Measurements from ENCODE around the gene GRM1.

GRM1 gene

GRCh38 chr6:146029573-146030184 is 817 bp downstream of the GRM1 start:
- no peak for TF ChIP-seq CTCF (IDR thresholded peaks at IDR 0.05; ENCODE audit: insufficient read depth, low read length)
- TF ChIP-seq, protein P1, sequence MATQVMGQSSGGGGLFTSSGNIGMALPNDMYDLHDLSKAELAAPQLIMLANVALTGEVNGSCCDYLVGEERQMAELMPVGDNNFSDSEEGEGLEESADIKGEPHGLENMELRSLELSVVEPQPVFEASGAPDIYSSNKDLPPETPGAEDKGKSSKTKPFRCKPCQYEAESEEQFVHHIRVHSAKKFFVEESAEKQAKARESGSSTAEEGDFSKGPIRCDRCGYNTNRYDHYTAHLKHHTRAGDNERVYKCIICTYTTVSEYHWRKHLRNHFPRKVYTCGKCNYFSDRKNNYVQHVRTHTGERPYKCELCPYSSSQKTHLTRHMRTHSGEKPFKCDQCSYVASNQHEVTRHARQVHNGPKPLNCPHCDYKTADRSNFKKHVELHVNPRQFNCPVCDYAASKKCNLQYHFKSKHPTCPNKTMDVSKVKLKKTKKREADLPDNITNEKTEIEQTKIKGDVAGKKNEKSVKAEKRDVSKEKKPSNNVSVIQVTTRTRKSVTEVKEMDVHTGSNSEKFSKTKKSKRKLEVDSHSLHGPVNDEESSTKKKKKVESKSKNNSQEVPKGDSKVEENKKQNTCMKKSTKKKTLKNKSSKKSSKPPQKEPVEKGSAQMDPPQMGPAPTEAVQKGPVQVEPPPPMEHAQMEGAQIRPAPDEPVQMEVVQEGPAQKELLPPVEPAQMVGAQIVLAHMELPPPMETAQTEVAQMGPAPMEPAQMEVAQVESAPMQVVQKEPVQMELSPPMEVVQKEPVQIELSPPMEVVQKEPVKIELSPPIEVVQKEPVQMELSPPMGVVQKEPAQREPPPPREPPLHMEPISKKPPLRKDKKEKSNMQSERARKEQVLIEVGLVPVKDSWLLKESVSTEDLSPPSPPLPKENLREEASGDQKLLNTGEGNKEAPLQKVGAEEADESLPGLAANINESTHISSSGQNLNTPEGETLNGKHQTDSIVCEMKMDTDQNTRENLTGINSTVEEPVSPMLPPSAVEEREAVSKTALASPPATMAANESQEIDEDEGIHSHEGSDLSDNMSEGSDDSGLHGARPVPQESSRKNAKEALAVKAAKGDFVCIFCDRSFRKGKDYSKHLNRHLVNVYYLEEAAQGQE (IDR thresholded peaks at IDR 0.05; ENCODE audit: insufficient replicate concordance, low read depth) = no peak
- TF ChIP-seq SPI1 (IDR thresholded peaks at IDR 0.05; ENCODE audit: borderline replicate concordance, low read depth) = no peak
- no peak for TF ChIP-seq GABPA (IDR thresholded peaks at IDR 0.05; ENCODE audit: low read depth)
- TF ChIP-seq POLR2AphosphoS5 (IDR thresholded peaks at IDR 0.05; ENCODE audit: low read depth) = no peak
- DNase-seq (ENCODE audit: low read depth in 1 of 2, low spot score in 1 of 2) = no peak
- no peak overlapping the region for H3K4me3 ChIP-seq (replicated peaks; ENCODE audit: insufficient read depth, low read length)
- peaks cover 36% of the 10 kb centered on the region for H3K27me3 ChIP-seq (ENCODE audit: insufficient read depth, poor library complexity, severe bottlenecking)
- H3K27ac ChIP-seq (replicated peaks) = no peak overlapping the region

- no peak for DNase-seq (ENCODE audit: low read depth in 1 of 2, low spot score in 1 of 2)
Observed at GRCh38 chr6:146032387-146032786, 3.5 kb downstream of the GRM1 start.

GRCh38 chr6:146040360-146040759 is 11.5 kb downstream of the GRM1 start:
- no peak overlapping the region for H3K4me3 ChIP-seq (replicated peaks; ENCODE audit: insufficient read depth, low read length)
- H3K27ac ChIP-seq (replicated peaks) = no peak overlapping the region
- TF ChIP-seq, protein P1 (IDR thresholded peaks at IDR 0.05; ENCODE audit: insufficient replicate concordance, low read depth) = no peak
- TF ChIP-seq SPI1 (IDR thresholded peaks at IDR 0.05; ENCODE audit: borderline replicate concordance, low read depth) = no peak
- TF ChIP-seq CTCF (IDR thresholded peaks at IDR 0.05; ENCODE audit: insufficient read depth, low read length) = no peak
- no peak for TF ChIP-seq GABPA (IDR thresholded peaks at IDR 0.05; ENCODE audit: low read depth)
- TF ChIP-seq POLR2AphosphoS5 (IDR thresholded peaks at IDR 0.05; ENCODE audit: low read depth) = no peak
- H3K27me3 ChIP-seq (ENCODE audit: insufficient read depth, poor library complexity, severe bottlenecking) = peaks cover 5% of the 10 kb centered on the region
- DNase-seq (ENCODE audit: low read depth in 1 of 2, low spot score in 1 of 2) = no peak

More at GRCh38 chr6:146032387-146032786, 3.5 kb downstream of the GRM1 start:
- no peak overlapping the region for H3K27ac ChIP-seq (replicated peaks)
- H3K27me3 ChIP-seq (ENCODE audit: insufficient read depth, poor library complexity, severe bottlenecking) = peaks cover 36% of the 10 kb centered on the region
- TF ChIP-seq CTCF (IDR thresholded peaks at IDR 0.05; ENCODE audit: insufficient read depth, low read length) = no peak
- TF ChIP-seq GABPA (IDR thresholded peaks at IDR 0.05; ENCODE audit: low read depth) = no peak
- TF ChIP-seq, protein P1 (IDR thresholded peaks at IDR 0.05; ENCODE audit: insufficient replicate concordance, low read depth) = no peak
- no peak for TF ChIP-seq POLR2AphosphoS5 (IDR thresholded peaks at IDR 0.05; ENCODE audit: low read depth)
- no peak for TF ChIP-seq SPI1 (IDR thresholded peaks at IDR 0.05; ENCODE audit: borderline replicate concordance, low read depth)
- no peak overlapping the region for H3K4me3 ChIP-seq (replicated peaks; ENCODE audit: insufficient read depth, low read length)

All from HL-60 (cell line).